Spleen (tissue), 7 donors: Measurements from ENCODE around the gene ARHGAP10.

Experiments used
- CTCF ChIP-seq, 11 experiments: fragments of 200-600 bp in 7 of 11; fragments of 450-650 bp in 4 of 11; sonication (generic) in 4 of 11; IDR thresholded peaks in 8 of 11; conservative IDR thresholded peaks in 3 of 11; 1 replicate in 7 of 11; 2 replicates in 4 of 11; pipeline versions ENCODE4 v1.4.0 to v1.8.0; 2016 to 2021; ENCODE audit warnings: antibody characterized with exemption in 11 of 11, inconsistent platforms in 4 of 11, mild to moderate bottlenecking in 1 of 11
- POLR2A ChIP-seq, 3 donors: fragments of 450-650 bp; IDR thresholded peaks; one replicate each; pipeline ENCODE4 v1.5.1; 2017; ENCODE audit warnings: antibody characterized with exemption in 3 of 3, mild to moderate bottlenecking in 1 of 3
- donor health status: DM: no; HTN: no; CAD: no; lungs with moderate emphysema.
- donor health status: DM: no; HTN: no; CAD: no.
- donor health status: DM: no; HTN: no; CAD: no.

GRCh38 chr4:147975933-147976928 is 244.3 kb downstream of the ARHGAP10 start:
- TF ChIP-seq CTCF (IDR thresholded peaks at IDR 0.05 in 8 of 11, conservative IDR thresholded peaks at IDR 0.05 in 3 of 11) (no peak), POLR2A (IDR thresholded peaks at IDR 0.05) (no peak)
